Measurements from ENCODE around the gene POLR1D. TPM values are rescaled to one million over a fixed set of nuclear protein-coding genes. Genes with fewer than 3 reads are reported as not detected.

The POLR1D gene
- total RNA-seq, 1 donor: 93.7 TPM

DNA sequence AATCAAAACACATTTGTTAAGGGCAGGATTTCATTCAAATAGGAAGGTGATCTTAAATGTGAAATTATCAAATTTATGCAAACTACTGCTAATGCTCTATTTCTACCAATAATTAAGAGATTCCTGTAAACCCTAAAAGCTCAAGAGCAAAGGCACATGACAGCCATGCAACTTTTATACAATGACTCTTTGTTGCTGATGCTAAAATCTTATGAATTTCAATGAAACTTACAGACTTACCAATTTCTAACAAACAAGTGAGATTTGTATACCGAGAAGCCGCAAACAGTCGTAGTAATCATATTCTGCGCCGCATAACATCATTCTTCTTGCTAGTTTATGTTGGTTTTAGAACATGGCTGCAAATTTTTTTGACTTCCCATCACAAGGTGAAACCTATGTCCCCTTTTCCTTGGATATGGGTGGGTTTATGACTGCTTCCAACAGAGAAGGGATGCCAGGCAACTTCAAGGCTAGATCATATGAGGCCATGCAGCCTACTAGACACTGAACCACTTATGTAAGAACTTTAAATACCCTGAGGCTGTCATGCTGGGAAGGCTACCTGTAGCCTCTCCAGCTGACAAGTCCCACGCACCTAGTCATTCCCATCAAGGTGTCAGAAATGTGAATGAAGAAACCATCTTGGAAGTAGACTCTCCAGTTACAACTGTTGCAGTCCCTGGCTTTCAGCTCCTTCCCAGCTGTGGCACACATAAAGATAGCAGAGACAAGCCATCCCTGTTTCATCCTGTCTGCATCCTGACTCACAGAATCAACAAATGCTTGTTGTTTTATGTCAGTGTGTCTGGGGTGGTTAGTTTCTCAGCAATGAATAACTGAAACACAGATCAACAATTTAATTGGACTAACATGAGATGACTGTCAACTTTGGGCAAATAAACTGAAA is 43.3 kb upstream of the POLR1D start:
- TF ChIP-seq, protein P1, sequence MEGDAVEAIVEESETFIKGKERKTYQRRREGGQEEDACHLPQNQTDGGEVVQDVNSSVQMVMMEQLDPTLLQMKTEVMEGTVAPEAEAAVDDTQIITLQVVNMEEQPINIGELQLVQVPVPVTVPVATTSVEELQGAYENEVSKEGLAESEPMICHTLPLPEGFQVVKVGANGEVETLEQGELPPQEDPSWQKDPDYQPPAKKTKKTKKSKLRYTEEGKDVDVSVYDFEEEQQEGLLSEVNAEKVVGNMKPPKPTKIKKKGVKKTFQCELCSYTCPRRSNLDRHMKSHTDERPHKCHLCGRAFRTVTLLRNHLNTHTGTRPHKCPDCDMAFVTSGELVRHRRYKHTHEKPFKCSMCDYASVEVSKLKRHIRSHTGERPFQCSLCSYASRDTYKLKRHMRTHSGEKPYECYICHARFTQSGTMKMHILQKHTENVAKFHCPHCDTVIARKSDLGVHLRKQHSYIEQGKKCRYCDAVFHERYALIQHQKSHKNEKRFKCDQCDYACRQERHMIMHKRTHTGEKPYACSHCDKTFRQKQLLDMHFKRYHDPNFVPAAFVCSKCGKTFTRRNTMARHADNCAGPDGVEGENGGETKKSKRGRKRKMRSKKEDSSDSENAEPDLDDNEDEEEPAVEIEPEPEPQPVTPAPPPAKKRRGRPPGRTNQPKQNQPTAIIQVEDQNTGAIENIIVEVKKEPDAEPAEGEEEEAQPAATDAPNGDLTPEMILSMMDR (IDR thresholded peaks at IDR 0.05; ENCODE audit: extremely low read depth, low read depth, low read length): no peak
- no peaks in the 10 kb centered on the region for H3K9me3 ChIP-seq (ENCODE audit: low read depth, low read length)
- no peak overlapping the region for H3K27ac ChIP-seq (ENCODE audit: low read depth, low read length)
- no peaks in the 10 kb centered on the region for H4K20me1 ChIP-seq (ENCODE audit: insufficient read depth, low read length)
- H3K4me2 ChIP-seq (ENCODE audit: insufficient read depth, low read length): no peak overlapping the region
- H2AFZ ChIP-seq (ENCODE audit: low read length): no peak overlapping the region
- H3K79me2 ChIP-seq (ENCODE audit: insufficient read depth, low read length): peaks cover 12% of the 10 kb centered on the region
- no peak overlapping the region for H3K4me3 ChIP-seq (ENCODE audit: insufficient read depth, low read length)
- DNase-seq (ENCODE audit: insufficient read length, low spot score, missing footprints): peak; percentile 75
- H3K36me3 ChIP-seq (ENCODE audit: insufficient read depth, low read length): no peaks in the 10 kb centered on the region
- peaks cover 12% of the 10 kb centered on the region for H3K4me1 ChIP-seq (ENCODE audit: insufficient read depth, low read length)
- H3K27me3 ChIP-seq (ENCODE audit: insufficient read depth, low read length): no peaks in the 10 kb centered on the region

DNA sequence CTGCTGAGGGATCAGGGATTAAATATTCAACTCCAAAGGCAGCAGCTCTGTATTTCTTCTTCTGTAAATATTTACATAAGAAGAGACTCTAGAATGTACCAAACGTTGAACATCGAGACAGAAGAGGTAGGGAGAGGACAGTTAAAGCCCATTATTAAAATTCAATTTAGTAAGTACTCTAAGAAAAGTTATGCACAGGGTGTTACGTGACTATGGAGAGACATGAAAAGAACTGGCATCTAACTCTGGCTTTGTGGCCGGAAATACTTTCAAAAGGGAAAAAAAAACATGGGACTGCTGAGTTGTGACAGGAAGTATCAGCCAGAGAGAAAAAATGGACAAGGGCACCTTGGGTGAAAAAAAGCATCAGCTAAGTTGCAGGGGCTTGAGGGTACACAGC is 38.0 kb upstream of the POLR1D start:
- peak overlapping the region; percentile 74 for H2AFZ ChIP-seq (ENCODE audit: low read length)
- H3K27me3 ChIP-seq (ENCODE audit: insufficient read depth, low read length): no peaks in the 10 kb centered on the region
- no peaks in the 10 kb centered on the region for H4K20me1 ChIP-seq (ENCODE audit: insufficient read depth, low read length)
- H3K4me1 ChIP-seq (ENCODE audit: insufficient read depth, low read length): peaks cover 14% of the 10 kb centered on the region
- peak overlapping the region; percentile 29 for H3K4me3 ChIP-seq (ENCODE audit: insufficient read depth, low read length)
- peak overlapping the region; percentile 41 for H3K27ac ChIP-seq (ENCODE audit: low read depth, low read length)
- H3K79me2 ChIP-seq (ENCODE audit: insufficient read depth, low read length): peaks cover 25% of the 10 kb centered on the region
- DNase-seq (ENCODE audit: insufficient read length, low spot score, missing footprints): peak; percentile 79
- TF ChIP-seq, protein P1 (IDR thresholded peaks at IDR 0.05; ENCODE audit: extremely low read depth, low read depth, low read length): no peak
- H3K4me2 ChIP-seq (ENCODE audit: insufficient read depth, low read length): peak overlapping the region; percentile 71
- no peaks in the 10 kb centered on the region for H3K9me3 ChIP-seq (ENCODE audit: low read depth, low read length)
- H3K36me3 ChIP-seq (ENCODE audit: insufficient read depth, low read length): no peaks in the 10 kb centered on the region

DNA sequence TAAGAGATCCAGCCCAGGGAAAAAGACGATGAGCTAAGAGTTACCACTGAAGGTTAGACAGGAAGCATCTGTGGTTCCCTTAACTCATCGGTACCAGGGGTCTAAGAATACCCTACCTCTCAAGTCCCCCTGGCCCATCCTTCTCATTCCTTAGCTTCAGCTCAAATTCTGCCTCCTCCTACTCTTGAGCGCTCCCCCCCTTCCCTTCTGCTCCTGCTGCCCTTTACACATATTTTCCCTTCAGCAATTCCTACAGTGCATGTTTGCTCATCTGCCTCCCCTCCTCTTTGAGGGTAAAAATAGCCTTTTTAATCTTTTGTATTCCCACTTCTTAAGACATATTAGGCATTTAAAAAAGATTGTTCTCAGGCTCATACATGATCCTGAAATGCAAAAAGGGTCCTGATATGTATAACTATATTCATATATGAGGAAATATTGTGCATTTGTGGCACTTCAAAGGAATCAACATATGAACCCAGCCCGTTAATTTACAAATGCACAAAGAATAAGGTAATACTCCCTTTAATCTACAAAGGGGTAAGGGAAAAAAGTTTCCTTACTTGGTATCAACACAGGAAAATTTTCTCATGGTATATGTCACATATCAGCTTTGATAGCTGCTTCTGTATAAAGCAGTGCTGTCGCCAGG is 34.5 kb upstream of the POLR1D start:
- H3K4me2 ChIP-seq (ENCODE audit: insufficient read depth, low read length): no peak overlapping the region

More for the DNA sequence above, 34.5 kb upstream of the POLR1D start:
- Histone ChIP-seq H3K9me3 (ENCODE audit: low read depth, low read length) (no peaks in the 10 kb centered on the region), H3K27me3 (ENCODE audit: insufficient read depth, low read length) (no peaks in the 10 kb centered on the region), H4K20me1 (ENCODE audit: insufficient read depth, low read length) (no peaks in the 10 kb centered on the region), H3K27ac (ENCODE audit: low read depth, low read length) (no peak overlapping the region), H3K4me1 (ENCODE audit: insufficient read depth, low read length) (peaks cover 9% of the 10 kb centered on the region), H3K79me2 (ENCODE audit: insufficient read depth, low read length) (peaks cover 18% of the 10 kb centered on the region), H3K36me3 (ENCODE audit: insufficient read depth, low read length) (no peaks in the 10 kb centered on the region), H2AFZ (ENCODE audit: low read length) (no peak overlapping the region), H3K4me3 (ENCODE audit: insufficient read depth, low read length) (no peak overlapping the region)
- DNase-seq (ENCODE audit: insufficient read length, low spot score, missing footprints): no peak
- TF ChIP-seq, protein P1 (IDR thresholded peaks at IDR 0.05; ENCODE audit: extremely low read depth, low read depth, low read length): no peak
